Liver (tissue), 9 donors: Measurements from ENCODE around the gene DBN1. TPM values are rescaled to one million over a fixed set of nuclear protein-coding genes. Genes with fewer than 3 reads are reported as not detected.

ENCODE experiments used
- DNase-seq: peaks from one replicate; pipeline ENCODE4 v3.0.0-alpha.2; 2017; ENCODE audit warnings: low spot score
- H3K27ac ChIP-seq, 2 donors: one replicate each; pipeline ENCODE4 v1.7.0; 2013; ENCODE audit warnings: inconsistent platforms in 2 of 2, low read length in 2 of 2, control low read depth in 1 of 2, low read depth in 1 of 2, mild to moderate bottlenecking in 1 of 2
- H3K27me3 ChIP-seq, 4 donors: one replicate each; pipeline versions ENCODE4 v1.6.1 to v1.7.0; 2013; ENCODE audit warnings: low read length in 3 of 4, inconsistent platforms in 1 of 4, mild to moderate bottlenecking in 1 of 4, moderate library complexity in 1 of 4; ENCODE audit not compliant: control insufficient read depth in 4 of 4, insufficient read depth in 4 of 4
- H3K36me3 ChIP-seq, 4 donors: one replicate each; pipeline versions ENCODE4 v1.6.1 to v1.7.0; 2013; ENCODE audit warnings: low read length in 3 of 4, mild to moderate bottlenecking in 3 of 4, low read depth in 1 of 4, moderate library complexity in 1 of 4; ENCODE audit not compliant: control insufficient read depth in 4 of 4, insufficient read depth in 3 of 4
- H3K4me1 ChIP-seq, 4 donors: one replicate each; pipeline versions ENCODE4 v1.6.1 to v1.7.0; 2013; ENCODE audit warnings: low read length in 3 of 4, mild to moderate bottlenecking in 3 of 4, moderate library complexity in 1 of 4; ENCODE audit not compliant: control insufficient read depth in 4 of 4, insufficient read depth in 4 of 4
- H3K4me3 ChIP-seq, 3 donors: one replicate each; pipeline versions ENCODE4 v1.6.1 to v1.7.0; 2013; ENCODE audit warnings: low read length in 3 of 3, control low read depth in 1 of 3, low read depth in 1 of 3, mild to moderate bottlenecking in 1 of 3
- H3K9ac ChIP-seq, 2 donors: one replicate each; pipeline ENCODE4 v1.7.0; 2013; ENCODE audit warnings: low read length in 2 of 2, mild to moderate bottlenecking in 2 of 2, moderate library complexity in 2 of 2, control low read depth in 1 of 2, low read depth in 1 of 2
- H3K9me3 ChIP-seq, 4 donors: one replicate each; pipeline versions ENCODE4 v1.6.1 to v1.7.0; 2013; ENCODE audit warnings: low read length in 3 of 4; ENCODE audit not compliant: control insufficient read depth in 4 of 4
- FOXA1 ChIP-seq: IDR thresholded peaks from 2 replicates; pipeline ENCODE4 v1.6.1; 2016; ENCODE audit warnings: antibody characterized with exemption
- GABPA ChIP-seq, 2 donors: IDR thresholded peaks in 1 of 2; conservative IDR thresholded peaks in 1 of 2; 2 replicates each; pipeline ENCODE4 v1.6.1; 2016; ENCODE audit warnings: antibody characterized with exemption in 2 of 2, mild to moderate bottlenecking in 1 of 2, moderate library complexity in 1 of 2
- HNF4G ChIP-seq: IDR thresholded peaks from 2 replicates; pipeline ENCODE4 v1.6.1; 2016; ENCODE audit warnings: antibody characterized with exemption
- JUND ChIP-seq, 2 donors: IDR thresholded peaks; 2 replicates each; pipeline ENCODE4 v1.6.1; 2016; ENCODE audit warnings: antibody characterized with exemption in 2 of 2
- RAD21 ChIP-seq, 2 donors: IDR thresholded peaks; 2 replicates each; pipeline ENCODE4 v1.6.1; 2016; ENCODE audit warnings: antibody characterized with exemption in 2 of 2, mild to moderate bottlenecking in 2 of 2
- RXRA ChIP-seq, 2 donors: IDR thresholded peaks; 2 replicates each; pipeline ENCODE4 v1.6.1; 2017 to 2018; ENCODE audit warnings: antibody characterized with exemption in 2 of 2, mild to moderate bottlenecking in 1 of 2
- SP1 ChIP-seq: IDR thresholded peaks from 2 replicates; pipeline ENCODE4 v1.6.1; 2018; ENCODE audit warnings: antibody characterized with exemption, mild to moderate bottlenecking
- WGBS: extraction: QIAGEN DNeasy Blood & Tissue Kit; methylation state at CpG from one replicate; pipeline ENCODE4 v1.1.7; 2013; 5-methylcytosine and 5-hydroxymethylcytosine counted together
- polyA plus RNA-seq, 2 donors: library from polyadenylated mRNA; stranded (reverse) in 1 of 2; unstranded in 1 of 2; fragments of 200-250 nt in 1 of 2; fragments of >200 nt in 1 of 2; fragmentation: Nextera tagmentation in 1 of 2; extraction: Ambion mirVana in 1 of 2; gene quantifications; one replicate each; pipeline versions ENCODE4 v1.2.1 to v1.2.3, GENCODE V29; 2013 to 2015
- total RNA-seq, 2 donors: library from RNA; depleted of rRNA; stranded (reverse); fragments of >200 nt; gene quantifications; one replicate each; pipeline ENCODE4 v1.2.3, GENCODE V29; 2014
- TF ChIP-seq, protein P1 (sequence below): fragments of 150-350 bp; IDR thresholded peaks from 2 replicates; pipeline ENCODE4 v1.5.1; 2017; ENCODE audit warnings: improper control_type of control experiment, low read depth, low read length; ENCODE audit not compliant: missing input control
- TF ChIP-seq, protein P2 (sequence below): IDR thresholded peaks from 2 replicates; pipeline ENCODE4 v1.6.1; 2016; ENCODE audit warnings: antibody characterized with exemption
- TF ChIP-seq, protein P3 (sequence below): IDR thresholded peaks from 2 replicates; pipeline ENCODE4 v1.6.1; 2016; ENCODE audit warnings: antibody characterized with exemption
- donor health status: healthy.
- donor health status: healthy.
- donor health status: healthy.
- donor health status: healthy.
- donor health status: healthy.

The DBN1 gene
- total and polyA plus RNA-seq, 4 donors, result 1.5 to 4.9 (median 2.0) TPM

- no peak for TF ChIP-seq SP1
- TF ChIP-seq RAD21 (IDR thresholded peaks at IDR 0.05), result peak; percentile 82 to 84
- TF ChIP-seq, protein P1, sequence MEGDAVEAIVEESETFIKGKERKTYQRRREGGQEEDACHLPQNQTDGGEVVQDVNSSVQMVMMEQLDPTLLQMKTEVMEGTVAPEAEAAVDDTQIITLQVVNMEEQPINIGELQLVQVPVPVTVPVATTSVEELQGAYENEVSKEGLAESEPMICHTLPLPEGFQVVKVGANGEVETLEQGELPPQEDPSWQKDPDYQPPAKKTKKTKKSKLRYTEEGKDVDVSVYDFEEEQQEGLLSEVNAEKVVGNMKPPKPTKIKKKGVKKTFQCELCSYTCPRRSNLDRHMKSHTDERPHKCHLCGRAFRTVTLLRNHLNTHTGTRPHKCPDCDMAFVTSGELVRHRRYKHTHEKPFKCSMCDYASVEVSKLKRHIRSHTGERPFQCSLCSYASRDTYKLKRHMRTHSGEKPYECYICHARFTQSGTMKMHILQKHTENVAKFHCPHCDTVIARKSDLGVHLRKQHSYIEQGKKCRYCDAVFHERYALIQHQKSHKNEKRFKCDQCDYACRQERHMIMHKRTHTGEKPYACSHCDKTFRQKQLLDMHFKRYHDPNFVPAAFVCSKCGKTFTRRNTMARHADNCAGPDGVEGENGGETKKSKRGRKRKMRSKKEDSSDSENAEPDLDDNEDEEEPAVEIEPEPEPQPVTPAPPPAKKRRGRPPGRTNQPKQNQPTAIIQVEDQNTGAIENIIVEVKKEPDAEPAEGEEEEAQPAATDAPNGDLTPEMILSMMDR, result peak; percentile 97
- H3K27ac ChIP-seq, result peak overlapping the region; percentile 67 to 80
- WGBS, result under 1% methylated on average over 84 of the region's 84 CpGs
- H3K9me3 ChIP-seq, result no peaks in the 10 kb centered on the region
- DNase-seq, result peak; percentile 96
- peak overlapping the region; percentile 55 to 81 (median 60) for H3K4me3 ChIP-seq
- H3K9ac ChIP-seq, result peak overlapping the region in 1 of 2 donors; percentile 66
- no peaks in the 10 kb centered on the region for H3K27me3 ChIP-seq
- no peaks in the 10 kb centered on the region for H3K36me3 ChIP-seq
- H3K4me1 ChIP-seq, result peaks cover 3 to 27% (median 15%) of the 10 kb centered on the region in 4 donors
Measured at GRCh38 chr5:177454397-177455035, 18.9 kb downstream of the DBN1 start.

DNA sequence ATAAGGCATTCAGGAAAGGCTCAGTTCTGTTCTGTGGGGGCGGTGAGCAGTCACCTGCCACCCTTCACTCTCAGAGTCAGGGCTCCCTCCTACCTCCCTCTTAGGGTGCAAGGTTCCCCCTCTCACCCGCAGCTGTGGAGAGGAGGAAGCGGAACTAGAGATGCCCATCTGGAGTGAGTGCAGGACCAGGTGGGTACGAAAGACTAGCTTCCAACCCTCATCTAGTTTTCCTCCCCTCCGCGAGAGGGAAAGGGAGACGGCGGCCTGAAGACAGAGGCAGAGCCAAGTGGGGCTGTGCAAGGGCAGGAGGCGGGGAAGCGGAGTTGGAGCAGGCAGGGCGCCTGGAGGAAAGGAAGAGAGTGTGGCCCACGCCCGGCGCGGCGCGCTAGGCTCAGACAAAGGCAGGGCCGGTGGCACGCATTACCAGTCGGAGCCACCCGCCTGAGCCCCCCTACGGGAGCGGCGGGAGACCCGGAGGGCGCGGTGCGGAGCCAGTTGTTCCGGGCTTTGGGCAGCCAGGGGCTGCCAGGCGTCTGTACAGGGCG, 19.5 kb downstream of the DBN1 start:
- 18% methylated on average over 31 of the region's 31 CpGs for WGBS
- H3K27ac ChIP-seq, result no peak overlapping the region
- H3K9ac ChIP-seq, result no peak overlapping the region

More for the DNA sequence above, 19.5 kb downstream of the DBN1 start:
- TF ChIP-seq, protein P2, sequence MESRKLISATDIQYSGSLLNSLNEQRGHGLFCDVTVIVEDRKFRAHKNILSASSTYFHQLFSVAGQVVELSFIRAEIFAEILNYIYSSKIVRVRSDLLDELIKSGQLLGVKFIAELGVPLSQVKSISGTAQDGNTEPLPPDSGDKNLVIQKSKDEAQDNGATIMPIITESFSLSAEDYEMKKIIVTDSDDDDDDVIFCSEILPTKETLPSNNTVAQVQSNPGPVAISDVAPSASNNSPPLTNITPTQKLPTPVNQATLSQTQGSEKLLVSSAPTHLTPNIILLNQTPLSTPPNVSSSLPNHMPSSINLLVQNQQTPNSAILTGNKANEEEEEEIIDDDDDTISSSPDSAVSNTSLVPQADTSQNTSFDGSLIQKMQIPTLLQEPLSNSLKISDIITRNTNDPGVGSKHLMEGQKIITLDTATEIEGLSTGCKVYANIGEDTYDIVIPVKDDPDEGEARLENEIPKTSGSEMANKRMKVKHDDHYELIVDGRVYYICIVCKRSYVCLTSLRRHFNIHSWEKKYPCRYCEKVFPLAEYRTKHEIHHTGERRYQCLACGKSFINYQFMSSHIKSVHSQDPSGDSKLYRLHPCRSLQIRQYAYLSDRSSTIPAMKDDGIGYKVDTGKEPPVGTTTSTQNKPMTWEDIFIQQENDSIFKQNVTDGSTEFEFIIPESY, result no peak
- TF ChIP-seq, protein P1, result no peak
- TF ChIP-seq, protein P3, sequence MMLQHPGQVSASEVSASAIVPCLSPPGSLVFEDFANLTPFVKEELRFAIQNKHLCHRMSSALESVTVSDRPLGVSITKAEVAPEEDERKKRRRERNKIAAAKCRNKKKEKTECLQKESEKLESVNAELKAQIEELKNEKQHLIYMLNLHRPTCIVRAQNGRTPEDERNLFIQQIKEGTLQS, result no peak
- no peak for TF ChIP-seq HNF4G
- no peak for TF ChIP-seq JUND (IDR thresholded peaks at IDR 0.05)
- no peak for TF ChIP-seq RXRA (IDR thresholded peaks at IDR 0.05)
- TF ChIP-seq FOXA1, result no peak
- TF ChIP-seq GABPA (IDR thresholded peaks at IDR 0.05 in 1 of 2, conservative IDR thresholded peaks at IDR 0.05 in 1 of 2), result no peak
- no peak for TF ChIP-seq RAD21 (IDR thresholded peaks at IDR 0.05)
- no peaks in the 10 kb centered on the region for H3K9me3 ChIP-seq
- no peaks in the 10 kb centered on the region for H3K27me3 ChIP-seq
- H3K36me3 ChIP-seq, result no peaks in the 10 kb centered on the region
- DNase-seq, result no peak
- peaks cover 3 to 27% (median 15%) of the 10 kb centered on the region in 4 donors for H3K4me1 ChIP-seq
- peak overlapping the region in 1 of 3 donors; percentile 25 for H3K4me3 ChIP-seq
